Measurements from ENCODE around the gene ROBO1. TPM values are rescaled to one million over a fixed set of nuclear protein-coding genes. Genes with fewer than 3 reads are reported as not detected.

The ROBO1 gene
- total and polyA plus RNA-seq, 4 donors, result 1.0 to 30.3 (median 3.9) TPM

DNA sequence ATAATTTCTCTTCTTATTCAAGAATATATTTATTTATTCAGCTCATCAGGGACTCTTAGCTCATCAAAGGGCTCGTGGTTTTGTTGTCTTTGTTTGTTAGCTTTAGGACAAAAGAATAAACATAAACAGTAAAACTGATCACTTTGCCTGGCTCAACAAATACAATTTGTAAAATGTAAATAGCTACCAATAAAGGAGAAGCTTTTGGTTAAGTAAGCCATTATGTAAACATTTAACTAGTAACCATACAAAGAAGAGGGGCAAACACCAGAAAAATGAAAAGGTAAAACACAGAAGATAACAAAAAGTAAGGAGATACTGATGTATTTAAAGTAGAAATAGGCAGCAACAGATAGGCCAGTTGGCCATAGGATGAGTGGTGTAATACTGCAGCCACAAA, 761.7 kb downstream of the ROBO1 start:
- no peaks in the 10 kb centered on the region for H3K27me3 ChIP-seq (ENCODE audit: control insufficient read depth in 4 of 4, insufficient read depth in 4 of 4, low read length in 3 of 4)
- H3K4me3 ChIP-seq (ENCODE audit: low read depth in 1 of 3, low read length in 3 of 3), result no peak overlapping the region
- TF ChIP-seq, protein P1, sequence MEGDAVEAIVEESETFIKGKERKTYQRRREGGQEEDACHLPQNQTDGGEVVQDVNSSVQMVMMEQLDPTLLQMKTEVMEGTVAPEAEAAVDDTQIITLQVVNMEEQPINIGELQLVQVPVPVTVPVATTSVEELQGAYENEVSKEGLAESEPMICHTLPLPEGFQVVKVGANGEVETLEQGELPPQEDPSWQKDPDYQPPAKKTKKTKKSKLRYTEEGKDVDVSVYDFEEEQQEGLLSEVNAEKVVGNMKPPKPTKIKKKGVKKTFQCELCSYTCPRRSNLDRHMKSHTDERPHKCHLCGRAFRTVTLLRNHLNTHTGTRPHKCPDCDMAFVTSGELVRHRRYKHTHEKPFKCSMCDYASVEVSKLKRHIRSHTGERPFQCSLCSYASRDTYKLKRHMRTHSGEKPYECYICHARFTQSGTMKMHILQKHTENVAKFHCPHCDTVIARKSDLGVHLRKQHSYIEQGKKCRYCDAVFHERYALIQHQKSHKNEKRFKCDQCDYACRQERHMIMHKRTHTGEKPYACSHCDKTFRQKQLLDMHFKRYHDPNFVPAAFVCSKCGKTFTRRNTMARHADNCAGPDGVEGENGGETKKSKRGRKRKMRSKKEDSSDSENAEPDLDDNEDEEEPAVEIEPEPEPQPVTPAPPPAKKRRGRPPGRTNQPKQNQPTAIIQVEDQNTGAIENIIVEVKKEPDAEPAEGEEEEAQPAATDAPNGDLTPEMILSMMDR (IDR thresholded peaks at IDR 0.05; ENCODE audit: low read depth, low read length, missing input control), result no peak
- no peak for TF ChIP-seq HNF4G (IDR thresholded peaks at IDR 0.05)
- TF ChIP-seq GABPA (IDR thresholded peaks at IDR 0.05 in 1 of 2, conservative IDR thresholded peaks at IDR 0.05 in 1 of 2), result no peak
- TF ChIP-seq EGR1 (IDR thresholded peaks at IDR 0.05; ENCODE audit: low read depth in 2 of 2), result no peak
- no peak for TF ChIP-seq HNF4A (conservative IDR thresholded peaks at IDR 0.05)
- TF ChIP-seq, protein P2, sequence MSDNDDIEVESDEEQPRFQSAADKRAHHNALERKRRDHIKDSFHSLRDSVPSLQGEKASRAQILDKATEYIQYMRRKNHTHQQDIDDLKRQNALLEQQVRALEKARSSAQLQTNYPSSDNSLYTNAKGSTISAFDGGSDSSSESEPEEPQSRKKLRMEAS (IDR thresholded peaks at IDR 0.05), result no peak
- TF ChIP-seq NR2F2 (IDR thresholded peaks at IDR 0.05), result no peak
- TF ChIP-seq RXRA (IDR thresholded peaks at IDR 0.05), result no peak
- TF ChIP-seq, protein P3, sequence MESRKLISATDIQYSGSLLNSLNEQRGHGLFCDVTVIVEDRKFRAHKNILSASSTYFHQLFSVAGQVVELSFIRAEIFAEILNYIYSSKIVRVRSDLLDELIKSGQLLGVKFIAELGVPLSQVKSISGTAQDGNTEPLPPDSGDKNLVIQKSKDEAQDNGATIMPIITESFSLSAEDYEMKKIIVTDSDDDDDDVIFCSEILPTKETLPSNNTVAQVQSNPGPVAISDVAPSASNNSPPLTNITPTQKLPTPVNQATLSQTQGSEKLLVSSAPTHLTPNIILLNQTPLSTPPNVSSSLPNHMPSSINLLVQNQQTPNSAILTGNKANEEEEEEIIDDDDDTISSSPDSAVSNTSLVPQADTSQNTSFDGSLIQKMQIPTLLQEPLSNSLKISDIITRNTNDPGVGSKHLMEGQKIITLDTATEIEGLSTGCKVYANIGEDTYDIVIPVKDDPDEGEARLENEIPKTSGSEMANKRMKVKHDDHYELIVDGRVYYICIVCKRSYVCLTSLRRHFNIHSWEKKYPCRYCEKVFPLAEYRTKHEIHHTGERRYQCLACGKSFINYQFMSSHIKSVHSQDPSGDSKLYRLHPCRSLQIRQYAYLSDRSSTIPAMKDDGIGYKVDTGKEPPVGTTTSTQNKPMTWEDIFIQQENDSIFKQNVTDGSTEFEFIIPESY (IDR thresholded peaks at IDR 0.05), result no peak
- TF ChIP-seq, protein P4, sequence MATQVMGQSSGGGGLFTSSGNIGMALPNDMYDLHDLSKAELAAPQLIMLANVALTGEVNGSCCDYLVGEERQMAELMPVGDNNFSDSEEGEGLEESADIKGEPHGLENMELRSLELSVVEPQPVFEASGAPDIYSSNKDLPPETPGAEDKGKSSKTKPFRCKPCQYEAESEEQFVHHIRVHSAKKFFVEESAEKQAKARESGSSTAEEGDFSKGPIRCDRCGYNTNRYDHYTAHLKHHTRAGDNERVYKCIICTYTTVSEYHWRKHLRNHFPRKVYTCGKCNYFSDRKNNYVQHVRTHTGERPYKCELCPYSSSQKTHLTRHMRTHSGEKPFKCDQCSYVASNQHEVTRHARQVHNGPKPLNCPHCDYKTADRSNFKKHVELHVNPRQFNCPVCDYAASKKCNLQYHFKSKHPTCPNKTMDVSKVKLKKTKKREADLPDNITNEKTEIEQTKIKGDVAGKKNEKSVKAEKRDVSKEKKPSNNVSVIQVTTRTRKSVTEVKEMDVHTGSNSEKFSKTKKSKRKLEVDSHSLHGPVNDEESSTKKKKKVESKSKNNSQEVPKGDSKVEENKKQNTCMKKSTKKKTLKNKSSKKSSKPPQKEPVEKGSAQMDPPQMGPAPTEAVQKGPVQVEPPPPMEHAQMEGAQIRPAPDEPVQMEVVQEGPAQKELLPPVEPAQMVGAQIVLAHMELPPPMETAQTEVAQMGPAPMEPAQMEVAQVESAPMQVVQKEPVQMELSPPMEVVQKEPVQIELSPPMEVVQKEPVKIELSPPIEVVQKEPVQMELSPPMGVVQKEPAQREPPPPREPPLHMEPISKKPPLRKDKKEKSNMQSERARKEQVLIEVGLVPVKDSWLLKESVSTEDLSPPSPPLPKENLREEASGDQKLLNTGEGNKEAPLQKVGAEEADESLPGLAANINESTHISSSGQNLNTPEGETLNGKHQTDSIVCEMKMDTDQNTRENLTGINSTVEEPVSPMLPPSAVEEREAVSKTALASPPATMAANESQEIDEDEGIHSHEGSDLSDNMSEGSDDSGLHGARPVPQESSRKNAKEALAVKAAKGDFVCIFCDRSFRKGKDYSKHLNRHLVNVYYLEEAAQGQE (IDR thresholded peaks at IDR 0.05), result no peak
- no peak for TF ChIP-seq JUND (IDR thresholded peaks at IDR 0.05)
- no peak for TF ChIP-seq RAD21 (IDR thresholded peaks at IDR 0.05)
- TF ChIP-seq, protein P5, sequence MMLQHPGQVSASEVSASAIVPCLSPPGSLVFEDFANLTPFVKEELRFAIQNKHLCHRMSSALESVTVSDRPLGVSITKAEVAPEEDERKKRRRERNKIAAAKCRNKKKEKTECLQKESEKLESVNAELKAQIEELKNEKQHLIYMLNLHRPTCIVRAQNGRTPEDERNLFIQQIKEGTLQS (IDR thresholded peaks at IDR 0.05), result no peak
- TF ChIP-seq TAF1 (conservative IDR thresholded peaks at IDR 0.05), result no peak
- TF ChIP-seq YY1 (IDR thresholded peaks at IDR 0.05), result no peak
- no peak for TF ChIP-seq FOXA1 (IDR thresholded peaks at IDR 0.05)
- TF ChIP-seq SP1 (IDR thresholded peaks at IDR 0.05), result no peak
- TF ChIP-seq FOXA2 (IDR thresholded peaks at IDR 0.05), result no peak
- no peaks in the 10 kb centered on the region for H3K9me3 ChIP-seq (ENCODE audit: control insufficient read depth in 4 of 4, low read length in 3 of 4)
- no peaks in the 10 kb centered on the region for H3K4me1 ChIP-seq (ENCODE audit: control insufficient read depth in 4 of 4, insufficient read depth in 4 of 4, low read length in 3 of 4)
- no peak for DNase-seq (ENCODE audit: low spot score)
- WGBS, result 34% methylated on average over 1 of the region's 1 CpG
- H3K36me3 ChIP-seq (ENCODE audit: control insufficient read depth in 4 of 4, insufficient read depth in 3 of 4, low read depth in 1 of 4, low read length in 3 of 4), result no peaks in the 10 kb centered on the region
- no peak overlapping the region for H3K27ac ChIP-seq (ENCODE audit: low read depth in 1 of 2, low read length in 2 of 2)
- no peak overlapping the region for H3K9ac ChIP-seq (ENCODE audit: low read depth in 1 of 2, low read length in 2 of 2)
